Loucy (cell line): ENCODE results near the gene PFKL.

Experiments
- CTCF ChIP-seq: fragments of 200-600 bp; sonication (generic); conservative IDR thresholded peaks from 2 replicates; pipeline ENCODE4 v1.5.1; 2014; ENCODE audit warnings: mild to moderate bottlenecking, antibody characterized with exemption, low read length
- EZH2phosphoT487 ChIP-seq: fragments of 200-600 bp; IDR thresholded peaks from 2 replicates; pipeline ENCODE4 v1.6.1; 2018; ENCODE audit warnings: antibody characterized with exemption, mild to moderate bottlenecking, moderate library complexity, borderline replicate concordance

- TF ChIP-seq CTCF (no peak; the same call in 1 of the 2 replicates), EZH2phosphoT487 (no peak)
Observed at GRCh38 chr21:44301961-44302406, 2.1 kb downstream of the PFKL start.
